Loucy (cell line): Measurements from ENCODE around the gene FGB.

Source experiments
- H2AFZ ChIP-seq: fragments of 200-600 bp; sonication (generic); 2 replicates; pipeline ENCODE4 v1.6.0; 2016; ENCODE audit warnings: antibody characterized with exemption, mild to moderate bottlenecking, low read length, moderate library complexity
- H3F3A ChIP-seq: fragments of 200-600 bp; 2 replicates; pipeline ENCODE4 v1.6.0; 2016; ENCODE audit warnings: antibody characterized with exemption, low read depth, mild to moderate bottlenecking
- H3K27me3 ChIP-seq: fragments of 200-600 bp; sonication (generic); 2 replicates; pipeline ENCODE4 v1.6.1; 2014; ENCODE audit warnings: low read length, mild to moderate bottlenecking; ENCODE audit not compliant: insufficient read depth, poor library complexity, severe bottlenecking
- H3K36me3 ChIP-seq: fragments of 200-600 bp; sonication (generic); 2 replicates; pipeline ENCODE4 v1.6.1; 2016; ENCODE audit warnings: low read length; ENCODE audit not compliant: insufficient read depth
- H3K4me1 ChIP-seq: fragments of 200-600 bp; sonication (generic); 2 replicates; pipeline ENCODE4 v1.5.1; 2014; ENCODE audit warnings: low read length, mild to moderate bottlenecking; ENCODE audit not compliant: insufficient read depth, poor library complexity, severe bottlenecking
- H3K4me2 ChIP-seq: fragments of 200-600 bp; sonication (generic); 2 replicates; pipeline ENCODE4 v1.6.0; 2014; ENCODE audit warnings: antibody characterized with exemption, low read length, low read depth, mild to moderate bottlenecking; ENCODE audit not compliant: poor library complexity, severe bottlenecking
- H3K4me3 ChIP-seq: fragments of 200-600 bp; sonication (generic); 2 replicates; pipeline ENCODE4 v1.5.1; 2014; ENCODE audit warnings: low read length, mild to moderate bottlenecking, mixed read lengths; ENCODE audit not compliant: poor library complexity, severe bottlenecking
- H3K79me2 ChIP-seq: fragments of 200-600 bp; sonication (generic); 2 replicates; pipeline ENCODE4 v1.6.1; 2014; ENCODE audit warnings: low read length; ENCODE audit not compliant: insufficient read depth
- H3K9ac ChIP-seq: fragments of 200-600 bp; sonication (generic); 2 replicates; pipeline ENCODE4 v1.6.0; 2014; ENCODE audit warnings: mild to moderate bottlenecking, low read depth, low read length, moderate library complexity; ENCODE audit not compliant: poor library complexity, severe bottlenecking
- H3K9me2 ChIP-seq: fragments of 200-600 bp; sonication (generic); replicated peaks from 2 replicates; pipeline ENCODE4 v1.6.1; 2016; ENCODE audit warnings: low read depth, low read length, mixed read lengths
- H3K9me3 ChIP-seq: fragments of 200-600 bp; sonication (generic); 2 replicates; pipeline ENCODE4 v1.6.1; 2014; ENCODE audit warnings: mild to moderate bottlenecking, antibody characterized with exemption, low read length, low read depth; ENCODE audit not compliant: insufficient read depth
- H4K20me1 ChIP-seq: fragments of 200-600 bp; sonication (generic); 2 replicates; pipeline ENCODE4 v1.6.0; 2014; ENCODE audit warnings: antibody characterized with exemption, low read length, mild to moderate bottlenecking; ENCODE audit not compliant: insufficient read depth, poor library complexity, severe bottlenecking
- CTCF ChIP-seq: fragments of 200-600 bp; sonication (generic); conservative IDR thresholded peaks from 2 replicates; pipeline ENCODE4 v1.5.1; 2014; ENCODE audit warnings: mild to moderate bottlenecking, antibody characterized with exemption, low read length
- EZH2phosphoT487 ChIP-seq: fragments of 200-600 bp; IDR thresholded peaks from 2 replicates; pipeline ENCODE4 v1.6.1; 2018; ENCODE audit warnings: antibody characterized with exemption, mild to moderate bottlenecking, moderate library complexity, borderline replicate concordance

Gene FGB

GRCh38 chr4:154616731-154617130, 53.9 kb downstream of the FGB start:
- Histone ChIP-seq H3K9me3 (no peaks in the 10 kb centered on the region), H3K79me2 (no peaks in the 10 kb centered on the region), H3K9me2 (no peaks in the 10 kb centered on the region), H3K4me3 (no peak overlapping the region), H3K36me3 (no peaks in the 10 kb centered on the region), H3K4me1 (no peaks in the 10 kb centered on the region), H3K4me2 (no peak overlapping the region), H3K9ac (no peak overlapping the region), H4K20me1 (no peaks in the 10 kb centered on the region), H2AFZ (0 out of 2 replicates have a peak overlapping the region, but pooled peaks have one; percentile 46), H3K27me3 (peaks cover 5% of the 10 kb centered on the region), H3F3A (no peaks in the 10 kb centered on the region)
- TF ChIP-seq CTCF (no peak), EZH2phosphoT487 (no peak)

DNA sequence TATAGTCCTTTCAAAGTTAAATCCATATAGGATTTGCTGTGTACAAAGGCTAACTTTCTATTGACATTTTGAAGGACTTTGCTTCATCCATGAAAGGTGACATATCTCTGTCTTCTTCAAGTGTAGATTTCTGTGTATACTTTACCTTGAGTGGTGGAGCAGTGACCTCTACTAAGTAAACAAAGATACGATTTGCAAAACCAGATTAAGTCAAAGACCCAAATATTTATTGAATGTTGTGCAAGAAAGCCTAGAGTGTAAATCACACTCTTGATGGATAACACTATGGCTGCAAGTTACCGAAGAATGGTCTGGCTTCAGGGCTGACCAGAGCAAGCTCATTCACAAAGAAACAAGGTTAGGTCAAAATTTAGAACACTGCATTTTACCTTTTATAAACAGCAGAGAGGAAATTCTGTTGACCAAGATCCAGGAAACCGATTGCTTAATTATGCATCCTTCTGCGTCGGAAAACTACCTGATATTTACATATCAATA, 55.1 kb downstream of the FGB start:
- Histone ChIP-seq H3K4me2 (no peak overlapping the region), H3K4me1 (no peaks in the 10 kb centered on the region), H3K36me3 (no peaks in the 10 kb centered on the region), H3K4me3 (no peak overlapping the region), H3K27me3 (peaks cover 5% of the 10 kb centered on the region), H2AFZ (no peak overlapping the region; the same call in 1 of the 2 replicates), H3K9me2 (no peaks in the 10 kb centered on the region), H4K20me1 (no peaks in the 10 kb centered on the region), H3F3A (no peaks in the 10 kb centered on the region), H3K9me3 (no peaks in the 10 kb centered on the region), H3K79me2 (no peaks in the 10 kb centered on the region), H3K9ac (no peak overlapping the region)
- TF ChIP-seq CTCF: no peak
- no peak for TF ChIP-seq EZH2phosphoT487

GRCh38 chr4:154618708-154619315, 56.0 kb downstream of the FGB start:
- TF ChIP-seq CTCF (peak; percentile 84), EZH2phosphoT487 (no peak)
- H3K9me3 ChIP-seq: no peaks in the 10 kb centered on the region
- no peak overlapping the region for H3K4me2 ChIP-seq

More at GRCh38 chr4:154618708-154619315, 56.0 kb downstream of the FGB start:
- Histone ChIP-seq H3K4me3 (no peak overlapping the region), H4K20me1 (no peaks in the 10 kb centered on the region), H2AFZ (0 out of 2 replicates have a peak overlapping the region, but pooled peaks have one; percentile 38), H3K9me2 (no peaks in the 10 kb centered on the region), H3K9ac (no peak overlapping the region), H3K4me1 (no peaks in the 10 kb centered on the region), H3F3A (no peaks in the 10 kb centered on the region), H3K36me3 (no peaks in the 10 kb centered on the region), H3K27me3 (peaks cover 5% of the 10 kb centered on the region), H3K79me2 (no peaks in the 10 kb centered on the region)
